HEK293T (cell line): ENCODE data around the gene SERPINA3.

Experiments used
- CTCF ChIA-PET: fragments of 350-600 bp; formaldehyde crosslinking; extraction: SDS; loops from one replicate; lab custom pipeline; 2021; ENCODE audit warnings: antibody characterized with exemption, inconsistent platforms; lab: Yijun Ruan, JAX
- POLR2A ChIA-PET: fragments of 350-600 bp; formaldehyde crosslinking; extraction: SDS; loops from one replicate; lab custom pipeline; 2020; ENCODE audit warnings: antibody characterized with exemption, inconsistent platforms; lab: Yijun Ruan, JAX
- DNase-seq: peaks from one replicate; pipeline ENCODE4 v3.0.0; 2012; ENCODE audit warnings: mixed read lengths; ENCODE audit errors: extremely low spot score
- ARNT ChIP-seq: fragments of 450-650 bp; IDR thresholded peaks from 2 replicates; pipeline ENCODE4 v1.6.1; 2017; ENCODE audit warnings: mild to moderate bottlenecking
- BHLHE40 ChIP-seq: fragments of 450-650 bp; IDR thresholded peaks from 2 replicates; pipeline ENCODE4 v1.6.1; 2016; ENCODE audit warnings: mild to moderate bottlenecking, moderate library complexity, borderline replicate concordance
- CTBP1 ChIP-seq: fragments of 450-650 bp; IDR thresholded peaks from 2 replicates; pipeline ENCODE4 v1.6.1; 2016; ENCODE audit warnings: borderline replicate concordance
- ELF4 ChIP-seq: fragments of 450-650 bp; IDR thresholded peaks from 2 replicates; pipeline ENCODE4 v1.6.1; 2017; ENCODE audit warnings: antibody characterized with exemption
- FOXA1 ChIP-seq: fragments of 450-650 bp; IDR thresholded peaks from 2 replicates; pipeline ENCODE4 v1.6.1; 2016; ENCODE audit warnings: mild to moderate bottlenecking
- FOXK2 ChIP-seq: fragments of 450-650 bp; IDR thresholded peaks from 2 replicates; pipeline ENCODE4 v1.6.1; 2016; ENCODE audit warnings: mild to moderate bottlenecking
- FOXM1 ChIP-seq: fragments of 450-650 bp; IDR thresholded peaks from 2 replicates; pipeline ENCODE4 v1.6.1; 2017; ENCODE audit warnings: mild to moderate bottlenecking, borderline replicate concordance
- HDGF ChIP-seq: fragments of 450-650 bp; IDR thresholded peaks from 2 replicates; pipeline ENCODE4 v1.6.1; 2017; ENCODE audit warnings: antibody characterized with exemption, borderline replicate concordance
- L3MBTL2 ChIP-seq: fragments of 450-650 bp; conservative IDR thresholded peaks from 2 replicates; pipeline ENCODE4 v1.6.1; 2016; ENCODE audit warnings: mild to moderate bottlenecking
- LEF1 ChIP-seq: fragments of 450-650 bp; IDR thresholded peaks from 2 replicates; pipeline ENCODE4 v1.6.1; 2017; ENCODE audit warnings: mild to moderate bottlenecking, borderline replicate concordance
- NFRKB ChIP-seq: fragments of 450-650 bp; IDR thresholded peaks from 2 replicates; pipeline ENCODE4 v1.6.1; 2016; ENCODE audit warnings: mild to moderate bottlenecking, moderate library complexity
- PKNOX1 ChIP-seq: fragments of 450-650 bp; IDR thresholded peaks from 2 replicates; pipeline ENCODE4 v1.6.1; 2016
- SP1 ChIP-seq: fragments of 450-650 bp; IDR thresholded peaks from 2 replicates; pipeline ENCODE4 v1.6.1; 2017
- SUZ12 ChIP-seq: fragments of 450-650 bp; IDR thresholded peaks from 2 replicates; pipeline ENCODE4 v1.6.1; 2016; ENCODE audit warnings: mild to moderate bottlenecking
- TARDBP ChIP-seq: fragments of 450-650 bp; IDR thresholded peaks from 2 replicates; pipeline ENCODE4 v1.6.1; 2016
- ZNF384 ChIP-seq: fragments of 450-650 bp; IDR thresholded peaks from 2 replicates; pipeline ENCODE4 v1.6.1; 2016

SERPINA3 gene

GRCh38 chr14:94659256-94659655 lies 47.1 kb downstream of the SERPINA3 start:
- CTCF ChIA-PET = no interaction called here

GRCh38 chr14:94659901-94660300 lies 47.7 kb downstream of the SERPINA3 start:
- TF ChIP-seq ARNT = no peak
- TF ChIP-seq SUZ12 = no peak
- TF ChIP-seq ZNF384 = no peak
- TF ChIP-seq SP1 = no peak
- TF ChIP-seq LEF1 = no peak
- TF ChIP-seq CTBP1 = no peak
- no peak for TF ChIP-seq FOXK2
- no peak for TF ChIP-seq TARDBP
- TF ChIP-seq ELF4 = no peak
- no peak for TF ChIP-seq L3MBTL2
- TF ChIP-seq PKNOX1 = no peak
- TF ChIP-seq NFRKB = no peak
- no peak for TF ChIP-seq FOXM1
- no peak for TF ChIP-seq FOXA1
- no peak for TF ChIP-seq HDGF
- TF ChIP-seq BHLHE40 = no peak
- CTCF ChIA-PET = no interaction called here
- POLR2A ChIA-PET = no interaction called here
- no peak for DNase-seq

More at GRCh38 chr14:94659256-94659655, 47.1 kb downstream of the SERPINA3 start:
- DNase-seq = no peak
- TF ChIP-seq LEF1 = no peak
- no peak for TF ChIP-seq PKNOX1
- TF ChIP-seq BHLHE40 = no peak
- TF ChIP-seq SP1 = no peak
- no peak for TF ChIP-seq L3MBTL2
- TF ChIP-seq HDGF = no peak
- TF ChIP-seq ARNT = no peak
- TF ChIP-seq FOXA1 = no peak
- POLR2A ChIA-PET = no interaction called here

- ChIA-PET CTCF (no interaction called here), POLR2A (no interaction called here)
- TF ChIP-seq ELF4 (no peak), FOXM1 (no peak), FOXK2 (no peak), PKNOX1 (no peak), ZNF384 (no peak), TARDBP (no peak), FOXA1 (no peak), L3MBTL2 (no peak), NFRKB (no peak)
- DNase-seq = no peak
Observed at GRCh38 chr14:94660306-94660946, 48.2 kb downstream of the SERPINA3 start.

GRCh38 chr14:94663538-94663937 lies 51.3 kb downstream of the SERPINA3 start:
- DNase-seq = no peak
- CTCF ChIA-PET = no interaction called here
- TF ChIP-seq NFRKB (no peak), FOXM1 (no peak), L3MBTL2 (no peak), BHLHE40 (no peak), FOXK2 (no peak), ZNF384 (no peak), ARNT (no peak), PKNOX1 (no peak), HDGF (no peak), CTBP1 (no peak), FOXA1 (no peak), LEF1 (no peak), TARDBP (no peak), SP1 (no peak)
- POLR2A ChIA-PET = no interaction called here

- no peak for TF ChIP-seq FOXA1
- no peak for TF ChIP-seq ELF4
- no peak for TF ChIP-seq L3MBTL2
- no peak for TF ChIP-seq ZNF384
- TF ChIP-seq HDGF = no peak
- TF ChIP-seq CTBP1 = no peak
- no peak for DNase-seq
- POLR2A ChIA-PET = no interaction called here
- CTCF ChIA-PET = no interaction called here
Observed at GRCh38 chr14:94663965-94664704, 51.9 kb downstream of the SERPINA3 start.
